EL (cell line): Measurements from ENCODE around the gene PRAC1.
"Not testable (repeated sequence)": the region's sequence is repeated elsewhere in the genome, so short reads cannot be mapped to it uniquely, and the experiment has no call there.

Experiments used
- DNase-seq: peaks from one replicate; pipeline ENCODE4 v3.0.0-alpha.2; 2016

Gene PRAC1

DNA sequence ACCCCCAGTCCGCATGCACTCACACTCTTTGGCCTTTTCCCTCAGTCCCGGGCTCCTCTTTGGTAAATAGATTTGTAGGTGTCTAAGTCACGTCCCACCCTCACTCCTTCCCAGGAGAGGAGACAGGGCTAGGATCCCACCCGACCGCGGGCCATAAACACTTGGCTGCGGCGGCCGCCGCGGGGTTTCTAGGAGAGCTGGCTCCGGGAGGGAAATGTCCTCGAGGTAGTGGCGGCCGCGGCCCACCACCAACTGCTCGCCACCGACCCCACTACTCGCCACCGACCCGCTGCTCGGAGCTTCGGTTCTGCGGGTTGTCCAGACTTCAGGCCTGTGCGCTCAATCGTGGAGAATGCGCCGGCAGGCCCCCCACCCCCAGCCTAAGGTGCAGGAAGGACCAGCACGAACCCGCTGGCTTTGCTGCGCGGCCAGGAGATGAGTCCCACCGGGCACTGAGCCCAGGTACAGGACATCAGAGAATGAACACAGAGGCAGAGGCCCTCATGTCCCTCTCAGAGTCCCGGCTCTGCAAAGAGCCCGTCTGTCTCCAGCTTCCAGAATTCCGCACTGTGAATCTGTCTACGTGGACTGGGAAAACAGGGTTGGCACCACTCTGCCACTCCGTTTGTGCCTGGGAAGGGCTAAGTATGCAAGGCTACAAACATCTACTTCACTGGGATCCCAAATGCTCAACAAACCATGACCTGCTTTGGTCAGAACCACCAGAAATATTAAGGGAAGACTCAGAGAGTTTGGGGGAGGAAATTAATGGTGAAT, 3.2 kb upstream of the PRAC1 start:
- DNase-seq, result no peak

GRCh38 chr17:48725004-48725287, 2.6 kb upstream of the PRAC1 start:
- DNase-seq, result no peak

GRCh38 chr17:48724251-48725003, 2.1 kb upstream of the PRAC1 start:
- peak; percentile 77 for DNase-seq

GRCh38 chr17:48723423-48724250, 1.3 kb upstream of the PRAC1 start:
- peak; percentile 39 for DNase-seq

DNA sequence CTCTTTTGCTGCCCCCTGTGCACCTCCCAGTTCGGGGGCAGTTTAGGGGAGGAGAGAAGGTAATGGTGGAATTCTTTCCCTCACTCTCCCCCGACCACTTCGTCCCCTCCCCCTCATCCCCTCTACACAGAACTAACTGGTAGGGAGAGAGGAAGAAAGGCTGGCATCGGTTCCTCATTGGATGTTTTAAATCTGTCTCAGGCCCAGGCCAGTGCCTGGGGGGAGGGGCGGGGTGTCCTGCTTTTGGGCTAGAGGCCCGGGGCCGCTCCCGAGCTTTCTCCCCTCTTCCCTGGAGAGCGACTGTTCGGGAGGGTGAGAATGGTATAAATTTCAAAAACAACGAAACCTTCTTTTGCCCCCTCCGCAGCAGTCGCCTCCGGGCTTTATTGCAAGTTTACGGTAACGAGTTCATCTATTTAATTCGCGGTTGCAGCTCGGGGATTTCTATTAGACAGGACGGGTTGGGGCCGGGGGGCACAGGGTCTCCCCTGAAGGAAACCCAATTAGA, 651 bp upstream of the PRAC1 start, which contains the start of gene PRAC2:
Gene PRAC2, plus strand, starts transcription at position 271 of the 508 bp plus-strand sequence. CDS start 1,226 bp downstream, outside the sequence.
- DNase-seq, result no peak

- DNase-seq, result no peak
These were observed 1.3 kb downstream of the PRAC1 start for GRCh38 chr17:48721009-48721402.

GRCh38 chr17:48720266-48721008, 1.9 kb downstream of the PRAC1 start:
- DNase-seq, result no peak

GRCh38 chr17:48719642-48720265, 2.6 kb downstream of the PRAC1 start:
- no peak for DNase-seq

GRCh38 chr17:48718761-48719641, 3.3 kb downstream of the PRAC1 start:
- no peak for DNase-seq

- DNase-seq, result no peak
These were observed 4.0 kb downstream of the PRAC1 start for GRCh38 chr17:48718227-48718760.

GRCh38 chr17:48717367-48718226, 4.7 kb downstream of the PRAC1 start:
- DNase-seq, result no peak

DNA sequence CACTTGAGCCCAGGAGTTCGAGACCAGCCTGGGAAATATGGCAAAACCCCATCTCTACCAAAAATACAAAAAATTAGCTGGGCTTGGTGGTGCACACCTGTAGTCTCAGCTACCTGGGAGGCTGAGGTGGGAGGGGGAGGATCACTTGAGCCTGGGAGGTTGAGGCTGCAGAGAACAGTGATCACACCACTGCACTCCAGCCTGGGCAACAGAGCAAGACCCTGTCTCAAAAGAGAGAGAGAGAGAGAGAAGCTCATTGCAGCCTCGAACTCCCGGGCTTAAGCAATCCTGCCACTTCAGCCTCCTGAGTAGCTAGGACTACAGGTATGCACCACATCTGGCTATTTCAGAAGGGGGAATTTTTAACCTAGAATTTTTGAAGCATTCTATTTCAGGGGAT, 5.8 kb downstream of the PRAC1 start:
- not testable (repeated sequence) for DNase-seq

DNA sequence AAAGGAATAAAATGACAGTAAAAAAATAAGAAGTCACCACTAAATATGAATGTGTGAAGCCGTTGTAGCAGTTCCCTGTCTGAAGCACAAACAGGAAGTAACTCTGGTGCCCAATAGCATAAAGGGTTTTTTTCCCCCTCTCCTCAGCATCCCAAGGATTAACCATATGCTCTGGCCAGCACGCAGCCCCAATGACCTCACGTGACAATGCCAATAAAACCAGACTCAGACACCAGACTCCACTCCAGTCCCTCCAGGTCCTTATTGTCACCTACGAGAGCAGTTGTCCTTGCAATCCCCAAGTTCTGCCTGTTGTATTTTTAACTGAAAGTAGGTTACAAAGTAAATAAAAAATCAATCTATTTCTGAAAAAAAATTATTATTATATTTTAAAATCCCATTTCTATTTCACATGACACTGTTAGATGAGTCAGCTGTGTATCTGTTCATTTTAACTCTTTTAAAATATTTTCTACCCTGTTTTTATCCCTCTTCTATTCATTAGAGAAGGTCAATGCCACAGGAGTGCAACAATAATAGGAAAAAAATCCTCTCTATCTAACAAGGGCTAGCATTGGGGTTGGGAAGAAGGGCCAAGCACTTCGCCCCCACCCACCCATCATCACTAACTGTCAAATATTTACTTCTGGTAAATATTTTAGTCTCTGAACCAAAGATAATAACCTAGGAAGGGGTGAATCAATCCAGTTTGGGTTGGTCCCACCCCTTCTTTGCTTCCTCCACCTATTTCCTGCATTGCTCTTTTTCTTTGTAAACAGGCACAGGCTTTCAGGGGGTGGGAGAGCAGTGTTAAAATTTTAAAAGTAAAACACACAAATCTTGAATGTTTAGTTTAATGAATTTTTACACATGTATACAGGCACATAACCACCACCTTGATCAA, 6.6 kb downstream of the PRAC1 start:
- no peak for DNase-seq

DNA sequence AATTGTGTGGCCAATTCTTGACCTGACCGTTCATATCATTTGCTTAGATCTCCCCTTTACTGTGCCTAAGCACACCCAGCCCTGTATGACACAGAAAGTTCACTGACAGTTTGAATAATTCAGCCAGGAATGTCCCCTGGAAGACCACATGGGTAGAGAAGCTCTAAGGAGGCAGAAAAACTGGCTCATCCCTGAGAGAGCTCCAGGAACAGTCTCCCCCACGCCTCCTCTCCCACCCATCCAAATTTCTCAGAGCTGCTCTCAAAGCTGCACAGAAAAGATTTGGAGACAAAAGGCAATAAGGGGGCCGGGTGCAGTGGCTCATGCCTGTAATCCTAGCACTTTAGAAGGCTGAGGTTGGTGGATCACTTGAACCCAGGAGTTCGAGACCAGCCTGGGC, 11.2 kb downstream of the PRAC1 start:
- no peak for DNase-seq

DNA sequence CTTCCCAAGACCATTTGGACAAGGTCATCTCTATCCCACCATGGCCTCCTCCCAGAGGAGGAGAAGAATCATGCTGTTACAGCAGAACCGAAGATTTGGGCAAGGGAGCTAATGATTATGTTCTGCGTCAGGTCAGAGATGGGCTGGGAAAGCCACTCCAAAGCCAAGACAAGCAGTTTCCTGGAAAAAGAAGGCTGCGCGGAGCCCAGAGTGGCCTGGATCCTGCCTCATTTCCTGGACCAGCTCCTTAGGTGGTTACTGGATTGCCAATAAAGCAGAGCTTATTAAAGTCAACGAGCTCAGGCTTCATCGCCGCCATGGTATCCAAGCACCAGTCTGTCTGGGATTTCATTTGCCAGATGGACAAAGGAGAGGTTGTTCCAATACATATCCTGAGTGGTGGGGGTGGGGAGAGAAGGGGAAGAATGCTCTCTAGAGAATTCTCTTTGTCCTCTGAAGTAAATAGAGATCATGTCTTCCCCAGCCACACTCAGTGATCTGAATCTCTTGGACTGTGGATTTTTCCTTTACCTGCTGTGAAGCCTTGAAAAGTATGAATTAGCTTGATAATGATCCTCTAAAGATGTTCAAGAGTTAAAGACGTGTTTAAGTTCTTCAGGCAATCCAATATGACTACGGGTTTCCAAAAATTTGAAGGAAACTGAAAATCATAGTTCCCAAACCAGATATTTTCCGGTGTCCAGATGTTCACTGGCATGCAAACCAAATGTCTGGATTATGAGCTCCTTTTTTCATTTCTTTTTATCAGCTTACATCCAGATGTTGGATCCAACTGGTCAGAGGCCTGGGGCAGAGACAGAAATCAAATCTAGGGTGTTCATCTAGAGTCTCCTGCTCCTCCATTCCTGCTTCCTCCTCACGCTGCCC, 17.7 kb downstream of the PRAC1 start:
- DNase-seq, result no peak

DNA sequence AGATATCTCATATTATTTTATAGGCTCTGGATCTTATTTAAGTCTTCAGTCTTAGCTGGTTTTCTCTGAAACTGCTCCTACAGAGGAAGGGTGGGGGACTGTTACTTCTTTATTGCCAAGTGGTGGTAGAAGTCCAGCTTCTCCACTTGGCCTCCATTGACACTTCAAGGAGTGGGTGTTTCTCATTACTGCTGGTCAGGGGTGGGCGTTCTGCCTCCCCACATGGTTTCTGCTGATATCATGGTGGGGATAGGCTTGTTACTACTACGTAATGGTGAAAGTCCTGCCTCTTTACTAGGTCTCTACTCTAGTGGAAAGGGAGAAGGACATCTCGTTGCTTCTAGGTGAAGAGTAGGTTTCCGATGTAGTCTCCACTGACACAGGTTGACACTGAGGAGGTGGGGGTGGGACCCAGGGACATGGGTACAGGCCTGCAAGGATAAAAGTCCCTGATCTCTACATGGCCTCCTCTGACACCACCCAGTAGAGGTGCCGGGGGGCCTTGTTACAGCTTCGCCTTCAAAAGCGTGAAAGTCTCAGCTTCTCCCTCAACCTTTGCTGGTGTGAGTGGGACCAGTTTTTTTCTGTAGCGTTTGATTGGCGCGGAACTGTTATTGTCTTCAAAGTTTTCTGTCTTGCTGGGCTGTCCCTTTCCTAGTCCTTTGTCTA, 20.3 kb downstream of the PRAC1 start:
- DNase-seq, result no peak

GRCh38 chr17:48693178-48693577, 29.1 kb downstream of the PRAC1 start:
- DNase-seq, result no peak
